GM12891 (cell line): ENCODE measurements around the gene ZFAND2A.

Experiments used
- POLR2A ChIP-seq: IDR thresholded peaks from 2 replicates; pipeline ENCODE4 v1.6.1; 2011; ENCODE audit warnings: low read depth, low read length, control low read depth
- POLR2AphosphoS5 ChIP-seq: IDR thresholded peaks from 2 replicates; pipeline ENCODE4 v1.6.1; 2011; ENCODE audit warnings: low read depth, low read length, control low read depth
- SPI1 ChIP-seq: IDR thresholded peaks from 2 replicates; pipeline ENCODE4 v1.6.1; 2011; ENCODE audit warnings: low read depth, low read length, control low read depth
- TAF1 ChIP-seq: IDR thresholded peaks from 2 replicates; pipeline ENCODE4 v1.6.1; 2011; ENCODE audit warnings: low read depth, low read length, control low read depth

DNA sequence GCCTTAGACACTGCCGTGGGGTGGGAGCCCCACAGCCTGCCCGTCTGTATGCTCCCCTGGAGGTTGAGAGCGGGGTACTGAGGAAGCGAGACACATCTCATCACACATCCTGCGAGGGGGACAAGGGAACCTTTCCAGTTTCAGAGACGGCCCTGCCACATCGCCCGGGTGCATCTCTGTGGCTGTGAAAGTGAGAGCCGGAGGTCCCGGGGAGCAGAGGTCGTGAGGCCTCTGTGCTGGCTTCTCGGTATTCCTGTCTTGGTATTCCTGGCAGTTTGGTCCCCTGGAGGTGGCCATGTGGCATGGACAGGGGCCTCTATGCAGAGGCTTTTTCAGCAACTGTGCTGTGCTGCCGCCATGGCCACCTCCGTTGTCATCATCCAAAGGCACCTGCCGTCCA lies 41.9 kb upstream of the ZFAND2A start:
- no peak for TF ChIP-seq SPI1
- no peak for TF ChIP-seq POLR2AphosphoS5
- no peak for TF ChIP-seq TAF1
- no peak for TF ChIP-seq POLR2A
